ENCODE results near the gene BPIFB3.

DNA sequence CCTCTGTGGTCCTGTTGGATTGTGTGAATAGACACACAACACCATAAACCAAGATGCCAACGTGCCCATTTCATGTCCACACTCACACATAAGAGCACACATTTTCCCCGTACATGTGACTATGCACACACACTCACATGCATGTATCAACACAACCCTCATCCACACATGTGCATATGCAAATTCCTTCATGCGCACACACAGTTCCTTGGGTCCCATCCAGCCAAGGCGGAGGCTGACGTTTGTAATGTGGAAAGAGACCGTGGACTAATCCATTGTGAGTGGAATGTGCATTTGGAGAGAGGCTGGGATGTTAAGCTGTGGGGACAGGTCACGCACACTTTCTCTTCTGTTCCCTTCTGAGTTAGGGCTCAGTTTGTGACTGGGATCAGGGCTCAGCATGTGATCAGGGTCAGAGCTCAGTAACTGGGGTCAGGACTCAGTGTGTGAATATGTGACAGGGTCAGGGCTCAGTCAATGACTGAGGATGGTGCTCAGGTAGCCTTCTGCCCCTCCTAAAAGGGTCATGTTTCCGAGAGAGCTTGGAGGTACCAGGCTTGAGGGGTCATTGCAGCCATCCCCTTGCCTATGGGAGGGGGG lies 46.8 kb upstream of the BPIFB3 start:
- TF ChIP-seq ZNF660 (tag by site-specific recombination; IDR thresholded peaks at IDR 0.05) (no peak), ZNF132 (tag by site-specific recombination; IDR thresholded peaks at IDR 0.05; ENCODE audit: borderline replicate concordance) (no peak), ZFP3 (tag by site-specific recombination; IDR thresholded peaks at IDR 0.05; ENCODE audit: low read depth) (no peak), ZNF133 (tag by site-specific recombination; IDR thresholded peaks at IDR 0.05) (no peak), ZNF248 (tag by site-specific recombination; IDR thresholded peaks at IDR 0.05) (no peak), ZNF140 (tag by site-specific recombination; IDR thresholded peaks at IDR 0.05) (no peak), SP3 (tag by site-specific recombination; IDR thresholded peaks at IDR 0.05) (no peak), ZNF274 (IDR thresholded peaks at IDR 0.05; ENCODE audit: low read length) (no peak), ZNF274 (tag by site-specific recombination; IDR thresholded peaks at IDR 0.05; ENCODE audit: borderline replicate concordance) (no peak)
- TF ChIP-seq, protein P1, sequence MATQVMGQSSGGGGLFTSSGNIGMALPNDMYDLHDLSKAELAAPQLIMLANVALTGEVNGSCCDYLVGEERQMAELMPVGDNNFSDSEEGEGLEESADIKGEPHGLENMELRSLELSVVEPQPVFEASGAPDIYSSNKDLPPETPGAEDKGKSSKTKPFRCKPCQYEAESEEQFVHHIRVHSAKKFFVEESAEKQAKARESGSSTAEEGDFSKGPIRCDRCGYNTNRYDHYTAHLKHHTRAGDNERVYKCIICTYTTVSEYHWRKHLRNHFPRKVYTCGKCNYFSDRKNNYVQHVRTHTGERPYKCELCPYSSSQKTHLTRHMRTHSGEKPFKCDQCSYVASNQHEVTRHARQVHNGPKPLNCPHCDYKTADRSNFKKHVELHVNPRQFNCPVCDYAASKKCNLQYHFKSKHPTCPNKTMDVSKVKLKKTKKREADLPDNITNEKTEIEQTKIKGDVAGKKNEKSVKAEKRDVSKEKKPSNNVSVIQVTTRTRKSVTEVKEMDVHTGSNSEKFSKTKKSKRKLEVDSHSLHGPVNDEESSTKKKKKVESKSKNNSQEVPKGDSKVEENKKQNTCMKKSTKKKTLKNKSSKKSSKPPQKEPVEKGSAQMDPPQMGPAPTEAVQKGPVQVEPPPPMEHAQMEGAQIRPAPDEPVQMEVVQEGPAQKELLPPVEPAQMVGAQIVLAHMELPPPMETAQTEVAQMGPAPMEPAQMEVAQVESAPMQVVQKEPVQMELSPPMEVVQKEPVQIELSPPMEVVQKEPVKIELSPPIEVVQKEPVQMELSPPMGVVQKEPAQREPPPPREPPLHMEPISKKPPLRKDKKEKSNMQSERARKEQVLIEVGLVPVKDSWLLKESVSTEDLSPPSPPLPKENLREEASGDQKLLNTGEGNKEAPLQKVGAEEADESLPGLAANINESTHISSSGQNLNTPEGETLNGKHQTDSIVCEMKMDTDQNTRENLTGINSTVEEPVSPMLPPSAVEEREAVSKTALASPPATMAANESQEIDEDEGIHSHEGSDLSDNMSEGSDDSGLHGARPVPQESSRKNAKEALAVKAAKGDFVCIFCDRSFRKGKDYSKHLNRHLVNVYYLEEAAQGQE (tag by site-specific recombination; IDR thresholded peaks at IDR 0.05): no peak
- TF ChIP-seq, protein P2, sequence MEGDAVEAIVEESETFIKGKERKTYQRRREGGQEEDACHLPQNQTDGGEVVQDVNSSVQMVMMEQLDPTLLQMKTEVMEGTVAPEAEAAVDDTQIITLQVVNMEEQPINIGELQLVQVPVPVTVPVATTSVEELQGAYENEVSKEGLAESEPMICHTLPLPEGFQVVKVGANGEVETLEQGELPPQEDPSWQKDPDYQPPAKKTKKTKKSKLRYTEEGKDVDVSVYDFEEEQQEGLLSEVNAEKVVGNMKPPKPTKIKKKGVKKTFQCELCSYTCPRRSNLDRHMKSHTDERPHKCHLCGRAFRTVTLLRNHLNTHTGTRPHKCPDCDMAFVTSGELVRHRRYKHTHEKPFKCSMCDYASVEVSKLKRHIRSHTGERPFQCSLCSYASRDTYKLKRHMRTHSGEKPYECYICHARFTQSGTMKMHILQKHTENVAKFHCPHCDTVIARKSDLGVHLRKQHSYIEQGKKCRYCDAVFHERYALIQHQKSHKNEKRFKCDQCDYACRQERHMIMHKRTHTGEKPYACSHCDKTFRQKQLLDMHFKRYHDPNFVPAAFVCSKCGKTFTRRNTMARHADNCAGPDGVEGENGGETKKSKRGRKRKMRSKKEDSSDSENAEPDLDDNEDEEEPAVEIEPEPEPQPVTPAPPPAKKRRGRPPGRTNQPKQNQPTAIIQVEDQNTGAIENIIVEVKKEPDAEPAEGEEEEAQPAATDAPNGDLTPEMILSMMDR (tag by site-specific recombination; IDR thresholded peaks at IDR 0.05): no peak
- TF ChIP-seq, protein P3, sequence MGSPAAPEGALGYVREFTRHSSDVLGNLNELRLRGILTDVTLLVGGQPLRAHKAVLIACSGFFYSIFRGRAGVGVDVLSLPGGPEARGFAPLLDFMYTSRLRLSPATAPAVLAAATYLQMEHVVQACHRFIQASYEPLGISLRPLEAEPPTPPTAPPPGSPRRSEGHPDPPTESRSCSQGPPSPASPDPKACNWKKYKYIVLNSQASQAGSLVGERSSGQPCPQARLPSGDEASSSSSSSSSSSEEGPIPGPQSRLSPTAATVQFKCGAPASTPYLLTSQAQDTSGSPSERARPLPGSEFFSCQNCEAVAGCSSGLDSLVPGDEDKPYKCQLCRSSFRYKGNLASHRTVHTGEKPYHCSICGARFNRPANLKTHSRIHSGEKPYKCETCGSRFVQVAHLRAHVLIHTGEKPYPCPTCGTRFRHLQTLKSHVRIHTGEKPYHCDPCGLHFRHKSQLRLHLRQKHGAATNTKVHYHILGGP (tag by site-specific recombination; IDR thresholded peaks at IDR 0.05): no peak

All from HEK293 (cell line).